Mesothelial cell of epicardium (in vitro differentiated cells): ENCODE results near the gene GLCCI1. TPM values are rescaled to one million over a fixed set of nuclear protein-coding genes. Genes with fewer than 3 reads are reported as not detected.

Experiments used
- DNase-seq, 2 experiments: peaks; one replicate each; pipeline ENCODE4 v3.0.0; 2021; ENCODE audit warnings: low spot score in 2 of 2; ENCODE audit not compliant: unreplicated experiment in 2 of 2
- H3K27ac Mint-ChIP-seq: 2 replicates; pipeline ENCODE4 v1.8.0; 2021; ENCODE audit warnings: mixed read lengths
- H3K27me3 Mint-ChIP-seq: 2 replicates; pipeline ENCODE4 v1.8.0; 2021; ENCODE audit warnings: low read depth, mixed read lengths
- H3K36me3 Mint-ChIP-seq: 2 replicates; pipeline ENCODE4 v1.8.0; 2021; ENCODE audit warnings: mixed read lengths
- H3K4me1 Mint-ChIP-seq: 2 replicates; pipeline ENCODE4 v1.8.0; 2021; ENCODE audit warnings: mixed read lengths
- H3K4me3 Mint-ChIP-seq: 2 replicates; pipeline ENCODE4 v1.8.0; 2021; ENCODE audit warnings: mild to moderate bottlenecking, moderate library complexity, mixed read lengths
- H3K9me3 Mint-ChIP-seq: 2 replicates; pipeline ENCODE4 v1.8.0; 2021; ENCODE audit warnings: mixed read lengths
- total RNA-seq: library from RNA; stranded (reverse); gene quantifications from 3 replicates; pipeline ENCODE4 v1.2.1, GENCODE V29; 2021
- TF ChIP-seq, protein P1 (sequence below): fragments of 200-600 bp; sonication (generic); IDR thresholded peaks from one replicate; pipeline ENCODE4 v1.5.0; 2021; ENCODE audit warnings: antibody characterized with exemption; ENCODE audit not compliant: unreplicated experiment

GLCCI1 gene
- total RNA-seq, 1 donor from 2014 or later: 30.2 TPM

DNA sequence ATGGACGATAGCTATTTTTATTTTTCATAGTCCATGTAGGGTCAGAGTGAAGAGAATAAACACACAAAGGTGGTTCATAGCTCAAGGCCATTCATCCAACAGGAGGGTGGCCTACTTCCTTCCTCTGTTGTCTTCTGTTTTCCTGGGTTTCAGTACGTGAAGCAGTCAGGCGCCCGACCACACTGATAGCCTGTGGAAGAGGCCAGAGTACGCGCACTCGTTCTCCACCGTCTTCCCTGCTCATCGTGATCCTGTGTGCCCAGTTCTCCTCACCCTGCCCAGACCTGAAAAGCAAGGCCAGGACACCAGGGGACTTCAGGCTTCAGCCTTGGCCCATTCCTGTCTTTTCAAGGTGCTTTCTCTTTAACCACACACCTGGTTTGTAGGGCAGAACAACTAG lies 134.7 kb downstream of the GLCCI1 start:
- H3K27me3 Mint-ChIP-seq: peaks cover 2% of the 10 kb centered on the region
- TF ChIP-seq, protein P1, sequence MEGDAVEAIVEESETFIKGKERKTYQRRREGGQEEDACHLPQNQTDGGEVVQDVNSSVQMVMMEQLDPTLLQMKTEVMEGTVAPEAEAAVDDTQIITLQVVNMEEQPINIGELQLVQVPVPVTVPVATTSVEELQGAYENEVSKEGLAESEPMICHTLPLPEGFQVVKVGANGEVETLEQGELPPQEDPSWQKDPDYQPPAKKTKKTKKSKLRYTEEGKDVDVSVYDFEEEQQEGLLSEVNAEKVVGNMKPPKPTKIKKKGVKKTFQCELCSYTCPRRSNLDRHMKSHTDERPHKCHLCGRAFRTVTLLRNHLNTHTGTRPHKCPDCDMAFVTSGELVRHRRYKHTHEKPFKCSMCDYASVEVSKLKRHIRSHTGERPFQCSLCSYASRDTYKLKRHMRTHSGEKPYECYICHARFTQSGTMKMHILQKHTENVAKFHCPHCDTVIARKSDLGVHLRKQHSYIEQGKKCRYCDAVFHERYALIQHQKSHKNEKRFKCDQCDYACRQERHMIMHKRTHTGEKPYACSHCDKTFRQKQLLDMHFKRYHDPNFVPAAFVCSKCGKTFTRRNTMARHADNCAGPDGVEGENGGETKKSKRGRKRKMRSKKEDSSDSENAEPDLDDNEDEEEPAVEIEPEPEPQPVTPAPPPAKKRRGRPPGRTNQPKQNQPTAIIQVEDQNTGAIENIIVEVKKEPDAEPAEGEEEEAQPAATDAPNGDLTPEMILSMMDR: no peak
- peaks cover 32% of the 10 kb centered on the region for H3K9me3 Mint-ChIP-seq
- peaks cover 7% of the 10 kb centered on the region for H3K36me3 Mint-ChIP-seq
- no peak overlapping the region for H3K27ac Mint-ChIP-seq
- DNase-seq: no peak
- H3K4me3 Mint-ChIP-seq: no peak overlapping the region
- H3K4me1 Mint-ChIP-seq: no peaks in the 10 kb centered on the region

DNA sequence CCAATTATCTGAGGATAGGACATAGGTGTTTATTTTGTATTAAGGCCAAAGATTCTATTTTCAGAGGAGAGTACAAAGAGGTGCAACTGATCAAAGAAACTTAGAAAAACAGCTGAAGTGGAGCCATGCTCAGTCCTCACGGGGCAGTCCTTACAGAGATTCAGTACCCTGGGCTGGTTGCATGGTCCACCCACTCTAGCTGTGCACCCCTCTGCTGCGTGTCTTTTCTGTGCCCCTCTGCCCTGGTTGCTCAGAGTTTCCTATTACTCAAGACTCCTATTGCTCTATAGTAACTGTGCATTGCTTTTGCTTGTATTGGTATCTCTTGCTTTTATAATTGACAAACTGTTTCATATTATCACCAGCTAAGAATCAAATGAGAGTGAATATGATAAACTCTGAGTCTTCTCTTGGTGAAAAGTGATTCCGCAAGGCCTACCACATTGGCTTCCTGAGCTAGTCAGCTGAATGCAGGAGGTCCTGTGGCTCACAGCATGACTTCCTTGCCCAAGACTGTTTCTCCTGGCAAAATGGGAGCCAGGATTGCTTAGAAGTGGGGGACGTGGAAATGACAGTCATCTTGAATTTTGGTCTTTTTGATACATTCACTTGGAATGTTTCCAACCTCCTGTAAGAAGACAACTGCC lies 137.0 kb downstream of the GLCCI1 start:
- no peaks in the 10 kb centered on the region for H3K4me1 Mint-ChIP-seq
- H3K36me3 Mint-ChIP-seq: peaks cover 1% of the 10 kb centered on the region
- H3K9me3 Mint-ChIP-seq: peaks cover 12% of the 10 kb centered on the region
- DNase-seq: no peak
- TF ChIP-seq, protein P1: no peak
- no peaks in the 10 kb centered on the region for H3K27me3 Mint-ChIP-seq
- no peak overlapping the region for H3K27ac Mint-ChIP-seq
- H3K4me3 Mint-ChIP-seq: no peak overlapping the region

DNA sequence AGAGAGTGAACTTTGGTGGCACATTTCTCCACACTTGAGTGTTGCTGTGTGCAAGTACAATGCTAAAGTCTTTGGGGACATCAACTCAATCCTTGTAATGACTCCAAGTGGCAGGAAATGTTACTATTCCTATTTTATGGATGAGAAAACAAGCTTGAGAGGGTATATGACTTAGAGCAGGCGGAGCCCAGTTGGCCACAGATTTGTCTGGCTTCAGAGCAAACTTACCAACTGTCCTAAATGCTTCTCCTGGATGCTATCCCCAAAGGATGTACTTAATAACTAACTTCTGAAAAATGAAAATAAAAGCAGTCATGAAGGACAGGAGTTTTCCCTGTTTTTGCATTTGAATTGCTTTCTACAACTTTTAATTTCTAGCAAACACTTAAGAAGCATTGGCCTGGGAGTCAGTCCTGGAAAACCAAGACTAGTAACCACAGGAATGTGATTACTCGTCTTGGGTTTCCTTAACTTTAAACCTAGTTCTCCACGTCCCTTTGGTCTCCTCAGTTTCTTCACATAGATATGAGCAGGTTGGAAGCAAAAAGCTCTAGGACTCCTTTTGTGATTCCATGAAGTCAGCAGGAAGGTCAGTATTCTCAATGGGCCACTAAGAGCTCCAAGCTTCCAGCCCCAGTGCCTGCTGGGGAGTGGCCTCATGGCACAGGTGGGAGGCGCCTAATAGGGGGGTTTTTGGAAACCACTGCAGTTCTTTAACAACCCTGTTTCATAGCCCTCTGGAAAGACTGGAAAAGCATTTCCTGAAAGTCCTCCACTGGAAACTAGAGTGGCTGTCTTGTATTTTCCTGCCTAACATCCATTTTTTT lies 140.8 kb downstream of the GLCCI1 start:
- no peaks in the 10 kb centered on the region for H3K36me3 Mint-ChIP-seq
- H3K4me1 Mint-ChIP-seq: no peaks in the 10 kb centered on the region
- no peak overlapping the region for H3K4me3 Mint-ChIP-seq
- peaks cover 4% of the 10 kb centered on the region for H3K9me3 Mint-ChIP-seq
- no peak overlapping the region for H3K27ac Mint-ChIP-seq
- DNase-seq: no peak
- TF ChIP-seq, protein P1: no peak
- no peaks in the 10 kb centered on the region for H3K27me3 Mint-ChIP-seq

DNA sequence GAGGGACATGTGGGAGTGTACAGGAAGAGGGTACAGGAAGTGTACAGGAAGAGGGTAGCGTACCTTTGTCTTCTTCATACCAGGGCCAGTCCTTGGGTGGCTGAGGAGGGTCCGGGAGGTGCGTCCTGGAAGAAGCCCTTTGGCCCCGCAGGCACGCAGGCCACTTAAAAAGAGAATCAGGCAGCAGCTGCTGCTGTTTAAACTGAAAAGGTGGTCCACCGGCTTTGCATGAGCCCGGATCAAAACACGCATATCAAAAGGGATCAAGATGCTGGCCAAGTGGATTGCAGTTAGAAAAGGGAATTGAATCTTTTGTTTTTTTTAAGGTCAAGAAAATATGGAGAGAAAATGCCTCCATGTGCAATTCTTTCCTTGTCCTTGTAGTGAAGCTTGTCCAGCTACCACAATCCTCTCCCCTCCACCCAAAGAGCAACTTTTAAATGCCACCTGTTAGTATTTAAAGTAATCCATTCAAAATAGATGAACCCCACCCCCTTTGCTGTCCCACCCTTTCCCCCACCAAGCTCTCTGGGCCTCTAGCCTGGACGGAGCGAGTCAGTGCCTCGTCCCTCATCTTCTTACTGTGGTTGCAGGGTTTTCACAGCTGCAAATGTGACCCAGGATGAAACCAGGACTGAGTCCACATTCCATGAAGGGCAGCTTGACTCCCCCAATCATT lies 142.8 kb downstream of the GLCCI1 start:
- no peak for DNase-seq
- no peaks in the 10 kb centered on the region for H3K27me3 Mint-ChIP-seq
- no peak overlapping the region for H3K4me3 Mint-ChIP-seq
- no peaks in the 10 kb centered on the region for H3K4me1 Mint-ChIP-seq
- peaks cover 7% of the 10 kb centered on the region for H3K9me3 Mint-ChIP-seq
- TF ChIP-seq, protein P1: no peak
- H3K27ac Mint-ChIP-seq: no peak overlapping the region
- no peaks in the 10 kb centered on the region for H3K36me3 Mint-ChIP-seq

DNA sequence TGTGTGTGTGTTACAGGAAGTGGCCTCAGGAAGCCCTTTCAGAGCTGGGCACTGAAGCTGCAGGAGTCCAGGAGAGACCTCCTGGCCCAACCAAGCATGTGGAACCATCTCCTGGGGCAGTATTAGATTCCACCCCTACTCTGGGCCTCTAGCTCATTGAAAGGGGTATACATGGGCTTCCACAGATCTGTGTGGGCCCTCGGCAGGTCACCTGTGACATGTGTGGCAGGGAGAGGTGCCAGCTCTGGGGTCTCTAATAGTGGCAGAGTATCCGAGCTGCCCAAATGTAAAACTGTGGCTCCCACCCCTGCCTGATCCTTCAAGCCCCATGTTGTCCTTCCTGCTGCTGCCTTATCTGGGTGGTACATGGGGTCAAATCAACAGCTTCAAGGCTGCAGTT lies 144.1 kb downstream of the GLCCI1 start:
- DNase-seq: no peak
- TF ChIP-seq, protein P1: no peak
- no peaks in the 10 kb centered on the region for H3K4me1 Mint-ChIP-seq
- no peaks in the 10 kb centered on the region for H3K27me3 Mint-ChIP-seq
- H3K9me3 Mint-ChIP-seq: peaks cover 7% of the 10 kb centered on the region
- no peak overlapping the region for H3K27ac Mint-ChIP-seq
- H3K4me3 Mint-ChIP-seq: no peak overlapping the region
- no peaks in the 10 kb centered on the region for H3K36me3 Mint-ChIP-seq
